Tibial artery (tissue), 4 donors: ENCODE measurements around the gene RSBN1L.

Source experiments
- DNase-seq, 2 donors: peaks; one replicate each; pipeline ENCODE4 v3.0.0-alpha.2; 2019
- H3K27ac ChIP-seq, 2 donors: fragments of 200-600 bp; sonication (generic) in 1 of 2; 1 replicate in 1 of 2; 2 replicates in 1 of 2; pipeline ENCODE4 v1.5.1; 2018 to 2019; ENCODE audit warnings: mild to moderate bottlenecking in 1 of 2
- H3K27me3 ChIP-seq, 2 donors: fragments of 200-600 bp; sonication (generic) in 1 of 2; one replicate each; pipeline versions ENCODE4 v1.5.1 to v1.6.0; 2016 to 2019
- H3K36me3 ChIP-seq, 3 donors: fragments of 200-600 bp; sonication (generic) in 2 of 3; one replicate each; pipeline ENCODE4 v1.5.1; 2016 to 2019; ENCODE audit warnings: mild to moderate bottlenecking in 2 of 3
- H3K4me1 ChIP-seq, 4 donors: fragments of 200-600 bp; sonication (generic) in 2 of 4; 1 replicate in 3 of 4; 2 replicates in 1 of 4; pipeline ENCODE4 v1.5.1; 2016 to 2019
- H3K4me3 ChIP-seq, 2 donors: fragments of 200-600 bp; sonication (generic) in 1 of 2; 1 replicate in 1 of 2; 2 replicates in 1 of 2; pipeline ENCODE4 v1.5.1; 2018 to 2019; ENCODE audit warnings: mild to moderate bottlenecking in 2 of 2
- H3K9me3 ChIP-seq, 3 donors: fragments of 200-600 bp; sonication (generic) in 1 of 3; one replicate each; pipeline ENCODE4 v1.5.1; 2016 to 2019
- CTCF ChIP-seq, 2 experiments: fragments of 200-600 bp in 1 of 2; fragments of 450-650 bp in 1 of 2; IDR thresholded peaks; one replicate each; pipeline ENCODE4 v1.5.1; 2017 to 2019; ENCODE audit warnings: antibody characterized with exemption in 2 of 2, mild to moderate bottlenecking in 1 of 2, moderate library complexity in 1 of 2
- intact Hi-C: fragments of 100-400 bp; cut with DNase I; formaldehyde crosslinking; loops from one replicate; pipeline ENCODE4 v1.15.0; 2023; ENCODE audit warnings: low total_unique reads

RSBN1L gene

GRCh38 chr7:77679608-77680007 is 16.7 kb upstream of the RSBN1L start:
- H3K36me3 ChIP-seq = peaks cover 0 to 13% (median 9%) of the 10 kb centered on the region in 3 donors
- H3K27ac ChIP-seq = no peak overlapping the region
- no peak for DNase-seq
- no peaks in the 10 kb centered on the region for H3K27me3 ChIP-seq
- H3K9me3 ChIP-seq = no peaks in the 10 kb centered on the region
- no peak for TF ChIP-seq CTCF (IDR thresholded peaks at IDR 0.05)
- H3K4me1 ChIP-seq = peaks cover 0 to 17% (median 4%) of the 10 kb centered on the region in 4 donors
- no peak overlapping the region for H3K4me3 ChIP-seq
- intact Hi-C loops = no loop called here

GRCh38 chr7:77680266-77680665 is 16.0 kb upstream of the RSBN1L start:
- Histone ChIP-seq H3K4me3 (no peak overlapping the region), H3K27ac (no peak overlapping the region), H3K4me1 (peaks cover 0 to 23% (median 4%) of the 10 kb centered on the region in 4 donors), H3K27me3 (no peaks in the 10 kb centered on the region), H3K9me3 (no peaks in the 10 kb centered on the region), H3K36me3 (peaks cover 0 to 13% (median 9%) of the 10 kb centered on the region in 3 donors)
- no peak for TF ChIP-seq CTCF (IDR thresholded peaks at IDR 0.05)
- no peak for DNase-seq
- intact Hi-C loops = no loop called here

GRCh38 chr7:77684030-77684429 is 12.2 kb upstream of the RSBN1L start:
- no peak for TF ChIP-seq CTCF (IDR thresholded peaks at IDR 0.05)
- Histone ChIP-seq H3K4me1 (peaks cover 0 to 22% (median 9%) of the 10 kb centered on the region in 4 donors), H3K4me3 (no peak overlapping the region), H3K9me3 (no peaks in the 10 kb centered on the region), H3K27ac (peak overlapping the region in 1 of 2 donors; percentile 51), H3K36me3 (peaks cover 0 to 13% (median 9%) of the 10 kb centered on the region in 3 donors), H3K27me3 (no peaks in the 10 kb centered on the region)
- intact Hi-C loops = no loop called here
- peak; percentile 69 to 73 for DNase-seq

- DNase-seq = no peak
- H3K27ac ChIP-seq = peak overlapping the region in 1 of 2 donors; percentile 51
- no peaks in the 10 kb centered on the region for H3K9me3 ChIP-seq
- H3K4me1 ChIP-seq = peaks cover 0 to 18% (median 7%) of the 10 kb centered on the region in 4 donors
- H3K36me3 ChIP-seq = peaks cover 0 to 19% (median 9%) of the 10 kb centered on the region in 3 donors
- intact Hi-C loops = no loop called here
- no peak overlapping the region for H3K4me3 ChIP-seq
- H3K27me3 ChIP-seq = no peaks in the 10 kb centered on the region
- no peak for TF ChIP-seq CTCF (IDR thresholded peaks at IDR 0.05)
Measured at GRCh38 chr7:77685233-77685632, 11.0 kb upstream of the RSBN1L start.

GRCh38 chr7:77687100-77687746 is 9.0 kb upstream of the RSBN1L start:
- H3K27me3 ChIP-seq = no peaks in the 10 kb centered on the region
- no peak overlapping the region for H3K27ac ChIP-seq
- no peak overlapping the region for H3K4me3 ChIP-seq
- H3K36me3 ChIP-seq = peaks cover 0 to 14% (median 9%) of the 10 kb centered on the region in 3 donors
- peaks cover 0 to 18% (median 7%) of the 10 kb centered on the region in 4 donors for H3K4me1 ChIP-seq
- DNase-seq = no peak
- TF ChIP-seq CTCF (IDR thresholded peaks at IDR 0.05) = no peak
- intact Hi-C loops = no loop called here
- H3K9me3 ChIP-seq = no peaks in the 10 kb centered on the region
